DOHH2 (cell line): ENCODE results near the gene TRPM1.

Experiments used
- H3F3A ChIP-seq: fragments of 200-600 bp; sonication (generic), shearing (Covaris generic); 2 replicates; pipeline ENCODE4 v1.6.0; 2016; ENCODE audit warnings: antibody characterized with exemption, mild to moderate bottlenecking; ENCODE audit not compliant: control insufficient read depth, insufficient read depth
- H3K27ac ChIP-seq: fragments of 200-600 bp; sonication (generic); 2 replicates; pipeline ENCODE4 v1.5.1; 2014; ENCODE audit warnings: low read depth, mild to moderate bottlenecking, low read length, moderate library complexity
- H3K27me3 ChIP-seq: fragments of 200-600 bp; sonication (generic); 2 replicates; pipeline ENCODE4 v1.6.1; 2014; ENCODE audit warnings: mild to moderate bottlenecking, low read length, mixed read lengths; ENCODE audit not compliant: control insufficient read depth
- H3K36me3 ChIP-seq: fragments of 200-600 bp; sonication (generic); 2 replicates; pipeline ENCODE4 v1.6.1; 2014; ENCODE audit warnings: mild to moderate bottlenecking, low read length, moderate library complexity, mixed read lengths; ENCODE audit not compliant: control insufficient read depth
- H3K4me1 ChIP-seq: fragments of 200-600 bp; sonication (generic); 2 replicates; pipeline ENCODE4 v1.6.1; 2014; ENCODE audit warnings: mild to moderate bottlenecking, low read length, mixed read lengths; ENCODE audit not compliant: control insufficient read depth
- H3K4me2 ChIP-seq: fragments of 200-600 bp; sonication (generic); 2 replicates; pipeline ENCODE4 v1.6.0; 2014; ENCODE audit warnings: mild to moderate bottlenecking, low read length, moderate library complexity
- H3K4me3 ChIP-seq: fragments of 200-600 bp; sonication (generic); 2 replicates; pipeline ENCODE4 v1.5.1; 2014; ENCODE audit warnings: mild to moderate bottlenecking, low read length, mixed read lengths
- H3K79me2 ChIP-seq: fragments of 200-600 bp; sonication (generic); 2 replicates; pipeline ENCODE4 v1.6.1; 2014; ENCODE audit warnings: mild to moderate bottlenecking, low read length, mixed read lengths; ENCODE audit not compliant: control insufficient read depth
- H3K9me2 ChIP-seq: fragments of 200-600 bp; sonication (generic); replicated peaks from 2 replicates; pipeline ENCODE4 v1.6.1; 2014; ENCODE audit warnings: mild to moderate bottlenecking, low read length, mixed read lengths; ENCODE audit not compliant: control insufficient read depth
- H3K9me3 ChIP-seq: fragments of 200-600 bp; sonication (generic); 2 replicates; pipeline ENCODE4 v1.6.1; 2014; ENCODE audit warnings: antibody characterized with exemption, low read length, mixed read lengths; ENCODE audit not compliant: control insufficient read depth, insufficient read depth
- H4K20me1 ChIP-seq: fragments of 200-600 bp; sonication (generic); 2 replicates; pipeline ENCODE4 v1.6.0; 2014; ENCODE audit warnings: low read depth, mild to moderate bottlenecking, antibody characterized with exemption, low read length, moderate library complexity; ENCODE audit not compliant: control insufficient read depth, insufficient read depth
- EZH2phosphoT487 ChIP-seq: fragments of 200-600 bp; sonication (generic); IDR thresholded peaks from 2 replicates; pipeline ENCODE4 v1.6.1; 2017; ENCODE audit warnings: borderline replicate concordance, mild to moderate bottlenecking, antibody characterized with exemption, low read length, moderate library complexity, mixed read lengths
- TF ChIP-seq, protein P1 (sequence below): fragments of 200-600 bp; sonication (generic); IDR thresholded peaks from one replicate; pipeline ENCODE4 v1.5.1; 2014; ENCODE audit warnings: antibody characterized with exemption, mild to moderate bottlenecking, low read depth, low read length; ENCODE audit not compliant: poor library complexity, severe bottlenecking

Gene TRPM1

DNA sequence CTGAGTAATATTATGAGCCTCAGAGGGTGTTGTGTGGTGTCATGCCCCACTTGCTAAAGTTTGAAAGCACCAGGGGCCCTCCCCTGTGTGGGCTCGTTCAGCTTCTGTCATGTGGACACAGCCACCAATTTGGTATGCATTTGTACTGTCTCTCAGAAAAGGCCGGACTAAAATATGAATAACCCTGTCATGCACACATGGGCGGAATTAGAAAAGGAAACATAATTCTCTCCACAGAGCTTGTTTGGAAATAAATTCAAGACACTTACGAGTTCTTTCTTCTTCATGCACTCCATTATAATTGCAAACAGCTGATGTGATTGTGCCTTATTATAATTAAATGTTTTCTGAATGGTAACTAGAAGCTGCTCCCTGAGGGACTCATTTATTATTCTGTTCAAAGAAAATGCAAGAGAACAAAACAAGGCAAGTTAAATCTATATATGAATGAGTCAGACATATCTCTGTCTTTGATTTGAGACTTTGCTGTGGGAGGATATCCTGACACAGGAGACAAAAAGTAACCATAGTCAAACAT lies 39.1 kb downstream of the TRPM1 start:
- H3K4me1 ChIP-seq = no peaks in the 10 kb centered on the region
- H3K4me3 ChIP-seq = no peak overlapping the region
- no peaks in the 10 kb centered on the region for H3F3A ChIP-seq
- H3K9me2 ChIP-seq = no peaks in the 10 kb centered on the region
- H3K36me3 ChIP-seq = no peaks in the 10 kb centered on the region
- TF ChIP-seq, protein P1, sequence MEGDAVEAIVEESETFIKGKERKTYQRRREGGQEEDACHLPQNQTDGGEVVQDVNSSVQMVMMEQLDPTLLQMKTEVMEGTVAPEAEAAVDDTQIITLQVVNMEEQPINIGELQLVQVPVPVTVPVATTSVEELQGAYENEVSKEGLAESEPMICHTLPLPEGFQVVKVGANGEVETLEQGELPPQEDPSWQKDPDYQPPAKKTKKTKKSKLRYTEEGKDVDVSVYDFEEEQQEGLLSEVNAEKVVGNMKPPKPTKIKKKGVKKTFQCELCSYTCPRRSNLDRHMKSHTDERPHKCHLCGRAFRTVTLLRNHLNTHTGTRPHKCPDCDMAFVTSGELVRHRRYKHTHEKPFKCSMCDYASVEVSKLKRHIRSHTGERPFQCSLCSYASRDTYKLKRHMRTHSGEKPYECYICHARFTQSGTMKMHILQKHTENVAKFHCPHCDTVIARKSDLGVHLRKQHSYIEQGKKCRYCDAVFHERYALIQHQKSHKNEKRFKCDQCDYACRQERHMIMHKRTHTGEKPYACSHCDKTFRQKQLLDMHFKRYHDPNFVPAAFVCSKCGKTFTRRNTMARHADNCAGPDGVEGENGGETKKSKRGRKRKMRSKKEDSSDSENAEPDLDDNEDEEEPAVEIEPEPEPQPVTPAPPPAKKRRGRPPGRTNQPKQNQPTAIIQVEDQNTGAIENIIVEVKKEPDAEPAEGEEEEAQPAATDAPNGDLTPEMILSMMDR = no peak
- H3K4me2 ChIP-seq = no peak overlapping the region
- no peak overlapping the region for H3K27ac ChIP-seq
- H3K9me3 ChIP-seq = no peaks in the 10 kb centered on the region
- H3K79me2 ChIP-seq = no peaks in the 10 kb centered on the region
- H4K20me1 ChIP-seq = no peaks in the 10 kb centered on the region
- H3K27me3 ChIP-seq = peaks cover 12% of the 10 kb centered on the region; the same call in 1 of the 2 replicates

DNA sequence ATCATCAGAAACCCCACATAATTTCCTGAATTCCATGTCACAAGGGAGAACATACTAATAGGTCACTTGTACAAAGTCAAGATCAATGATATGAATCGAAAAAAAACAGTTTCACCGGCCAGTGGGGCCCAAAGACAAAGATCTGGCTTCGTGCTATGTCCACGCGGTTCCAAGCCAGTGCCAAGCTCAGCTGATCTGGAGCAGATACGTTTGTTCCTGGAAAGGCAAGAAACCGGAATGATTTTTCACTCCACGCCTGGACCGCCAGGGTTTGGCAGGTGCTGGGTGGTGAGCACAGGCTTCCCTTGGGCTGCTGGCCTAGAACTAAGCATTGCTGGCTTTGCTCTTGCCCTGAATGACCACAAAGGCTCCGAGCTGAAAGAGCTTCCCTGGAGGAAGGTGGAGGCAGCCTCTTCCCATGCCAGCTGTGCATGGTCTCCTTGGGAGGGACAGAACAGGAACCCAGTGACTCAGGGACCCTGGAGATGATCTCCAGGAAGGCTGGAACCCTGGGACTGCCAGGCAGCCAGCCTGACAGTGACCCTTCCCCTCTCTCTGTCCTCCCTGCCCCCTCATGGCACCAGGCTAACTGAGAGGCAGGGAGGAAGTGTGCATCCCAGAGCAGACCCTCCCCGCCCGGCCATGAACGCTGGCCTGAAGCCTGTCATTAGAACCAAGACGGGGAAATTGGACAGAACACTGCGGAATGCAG lies 40.9 kb downstream of the TRPM1 start:
- Histone ChIP-seq H3K27me3 (peaks cover 20% of the 10 kb centered on the region), H3K36me3 (no peaks in the 10 kb centered on the region), H3K4me2 (no peak overlapping the region), H3K79me2 (no peaks in the 10 kb centered on the region), H3K4me3 (no peak overlapping the region), H3F3A (no peaks in the 10 kb centered on the region), H3K9me3 (no peaks in the 10 kb centered on the region), H3K27ac (no peak overlapping the region), H3K9me2 (no peaks in the 10 kb centered on the region), H4K20me1 (no peaks in the 10 kb centered on the region), H3K4me1 (no peaks in the 10 kb centered on the region)
- TF ChIP-seq, protein P1 = no peak
- TF ChIP-seq EZH2phosphoT487 = no peak

DNA sequence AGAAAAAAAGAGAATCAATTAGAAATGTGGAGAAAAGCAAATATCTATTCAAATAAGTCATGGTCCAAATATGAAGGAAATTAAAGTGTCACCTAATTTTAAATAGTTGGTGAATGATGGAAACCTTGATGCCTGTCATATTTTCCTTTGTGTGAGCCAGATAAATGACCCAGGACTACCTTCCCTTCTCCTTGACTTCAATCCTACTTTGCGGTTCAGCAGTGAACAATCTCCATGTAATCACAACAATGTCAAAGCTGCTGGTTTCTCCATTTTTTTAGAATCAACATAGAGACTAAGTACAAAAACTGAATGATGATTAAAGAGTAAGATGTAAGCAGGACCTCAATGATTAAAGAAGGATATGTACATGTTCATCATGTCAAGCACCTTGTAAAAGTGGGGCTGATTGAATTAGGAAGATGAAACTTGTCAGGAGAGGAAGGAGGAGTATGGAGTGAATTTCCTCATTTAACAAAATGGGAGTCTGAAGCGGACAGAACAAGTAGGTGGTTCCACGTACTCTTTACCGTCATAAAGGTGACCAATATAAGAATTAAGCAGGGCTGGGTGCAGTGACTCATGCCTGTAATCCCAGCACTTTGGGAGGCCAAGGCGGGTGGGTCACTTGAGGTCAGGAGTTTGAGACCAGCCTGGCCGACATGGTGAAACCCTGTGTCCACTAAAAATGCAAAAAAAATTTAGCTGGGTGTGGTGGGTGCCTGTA lies 43.1 kb downstream of the TRPM1 start:
- TF ChIP-seq, protein P1 = no peak
- no peak for TF ChIP-seq EZH2phosphoT487
- H3K36me3 ChIP-seq = no peaks in the 10 kb centered on the region
- no peaks in the 10 kb centered on the region for H3K4me1 ChIP-seq
- no peaks in the 10 kb centered on the region for H3K9me2 ChIP-seq
- H3K79me2 ChIP-seq = no peaks in the 10 kb centered on the region
- H3K27ac ChIP-seq = no peak overlapping the region
- H4K20me1 ChIP-seq = no peaks in the 10 kb centered on the region
- H3K9me3 ChIP-seq = no peaks in the 10 kb centered on the region
- no peaks in the 10 kb centered on the region for H3F3A ChIP-seq
- no peak overlapping the region for H3K4me3 ChIP-seq
- H3K27me3 ChIP-seq = peaks cover 21% of the 10 kb centered on the region
- H3K4me2 ChIP-seq = no peak overlapping the region
